HEK293 (cell line): ENCODE results near the gene NCOA3.
A peak's percentile ranks its signal among the peaks of the same experiment; 100 is the strongest.
"Not testable (repeated sequence)": the region's sequence is repeated elsewhere in the genome, so short reads cannot be mapped to it uniquely, and the experiment has no call there.

Experiments
- CTCF ChIA-PET: fragments of 350-600 bp; formaldehyde crosslinking; extraction: SDS; loops from one replicate; lab custom pipeline; 2021; ENCODE audit warnings: antibody characterized with exemption; lab: Yijun Ruan, JAX
- POLR2A ChIA-PET: fragments of 300-600 bp; formaldehyde crosslinking; extraction: SDS; loops from one replicate; lab custom pipeline; 2020; ENCODE audit warnings: antibody characterized with exemption, inconsistent platforms; lab: Yijun Ruan, JAX
- H3K27ac ChIP-seq: fragments of 200-500 bp; sonication (Bioruptor generic); 2 replicates; pipeline ENCODE4 v1.5.1; 2014; ENCODE audit warnings: low read depth, low read length, control low read depth, inconsistent platforms; ENCODE audit errors: extremely low read depth
- H3K36me3 ChIP-seq, 2 experiments: fragments of 200-500 bp in 1 of 2; sonication (Bioruptor generic) in 1 of 2; 1 replicate in 1 of 2; 2 replicates in 1 of 2; pipeline ENCODE4 v1.5.1; 2014 to 2017; ENCODE audit warnings: inconsistent platforms in 2 of 2, low read length in 2 of 2; ENCODE audit not compliant: control insufficient read depth in 2 of 2, insufficient read depth in 1 of 2
- H3K4me1 ChIP-seq: fragments of 200-500 bp; sonication (Bioruptor generic); 2 replicates; pipeline ENCODE4 v1.5.1; 2014; ENCODE audit warnings: mild to moderate bottlenecking, low read length, inconsistent platforms; ENCODE audit not compliant: control insufficient read depth, insufficient read depth
- H3K4me3 ChIP-seq: 2 replicates; pipeline ENCODE4 v1.5.1; 2011; ENCODE audit warnings: low read depth, mild to moderate bottlenecking, control low read depth, low read length, moderate library complexity
- H3K9me3 ChIP-seq: fragments of 200-500 bp; sonication (Bioruptor generic); 2 replicates; pipeline ENCODE4 v1.5.1; 2014; ENCODE audit warnings: low read depth, low read length, inconsistent platforms; ENCODE audit not compliant: control insufficient read depth, insufficient read depth
- IKZF3 ChIP-seq: fragments of 450-650 bp; IDR thresholded peaks from 2 replicates; pipeline ENCODE4 v1.5.0; 2018; ENCODE audit warnings: missing biosample characterization, mild to moderate bottlenecking, missing genetic modification characterization, moderate library complexity
- KLF8 ChIP-seq: fragments of 450-650 bp; formaldehyde crosslinking; IDR thresholded peaks from 2 replicates; pipeline ENCODE4 v1.5.1; 2016; ENCODE audit warnings: missing biosample characterization, missing genetic modification characterization
- PRDM4 ChIP-seq: fragments of 450-650 bp; formaldehyde crosslinking; IDR thresholded peaks from 2 replicates; pipeline ENCODE4 v1.5.1; 2017; ENCODE audit warnings: missing biosample characterization, missing genetic modification characterization
- SP2 ChIP-seq: fragments of 450-650 bp; formaldehyde crosslinking; IDR thresholded peaks from 2 replicates; pipeline ENCODE4 v1.5.1; 2016; ENCODE audit warnings: missing biosample characterization, missing genetic modification characterization
- ZBTB21 ChIP-seq: fragments of 450-650 bp; formaldehyde crosslinking; IDR thresholded peaks from 2 replicates; pipeline ENCODE4 v1.5.1; 2017; ENCODE audit warnings: missing biosample characterization, missing genetic modification characterization
- ZNF292 ChIP-seq: fragments of 450-650 bp; formaldehyde crosslinking; IDR thresholded peaks from 2 replicates; pipeline ENCODE4 v1.5.1; 2016; ENCODE audit warnings: low read depth, missing biosample characterization, missing genetic modification characterization, borderline replicate concordance
- ZNF335 ChIP-seq: fragments of 450-650 bp; formaldehyde crosslinking; conservative IDR thresholded peaks from 2 replicates; pipeline ENCODE4 v1.5.1; 2016; ENCODE audit warnings: missing biosample characterization, missing genetic modification characterization
- ZNF404 ChIP-seq: fragments of 450-650 bp; formaldehyde crosslinking; IDR thresholded peaks from 2 replicates; pipeline ENCODE4 v1.5.1; 2017; ENCODE audit warnings: missing biosample characterization, missing genetic modification characterization
- ZNF571 ChIP-seq: fragments of 450-650 bp; formaldehyde crosslinking; IDR thresholded peaks from 2 replicates; pipeline ENCODE4 v1.5.0; 2017; ENCODE audit warnings: missing biosample characterization, missing genetic modification characterization
- TF ChIP-seq, protein P1 (sequence below): fragments of 450-650 bp; formaldehyde crosslinking; IDR thresholded peaks from 2 replicates; pipeline ENCODE4 v1.5.1; 2016; ENCODE audit warnings: missing biosample characterization, missing genetic modification characterization
- TF ChIP-seq, protein P2 (sequence below): fragments of 450-650 bp; formaldehyde crosslinking; IDR thresholded peaks from 2 replicates; pipeline ENCODE4 v1.5.1; 2016; ENCODE audit warnings: missing biosample characterization, missing genetic modification characterization
- TF ChIP-seq, protein P3 (sequence below): fragments of 450-650 bp; formaldehyde crosslinking; IDR thresholded peaks from 2 replicates; pipeline ENCODE4 v1.5.1; 2017; ENCODE audit warnings: missing biosample characterization, mild to moderate bottlenecking, missing genetic modification characterization, moderate library complexity

The NCOA3 gene

DNA sequence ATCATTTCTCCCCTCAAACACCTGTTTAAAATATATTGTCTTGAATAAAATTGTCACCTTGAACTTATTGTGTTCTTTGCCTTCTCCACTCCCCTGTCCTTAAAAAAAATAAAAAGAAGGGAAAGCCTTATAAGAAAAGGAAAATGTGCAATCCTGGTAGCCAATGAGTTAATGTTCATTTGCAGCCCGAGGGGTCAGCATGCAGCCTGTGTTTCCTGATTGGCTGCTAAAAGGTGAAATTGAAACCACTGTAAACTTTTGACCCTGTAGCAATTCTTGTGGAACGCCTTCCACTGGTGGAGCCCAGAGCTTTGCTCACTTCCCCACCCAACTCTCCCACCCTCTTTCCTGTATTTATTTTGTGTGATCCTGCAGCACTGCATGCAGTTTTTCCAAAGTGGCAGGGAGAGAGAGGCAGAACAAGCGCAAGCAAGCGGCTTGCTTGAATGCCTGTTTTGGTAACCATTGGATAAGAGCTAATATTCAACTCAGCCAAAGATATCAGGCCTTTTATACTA lies 74.9 kb downstream of the NCOA3 start (continued):
- TF ChIP-seq SP2 (peak; percentile 69), ZNF292 (tag by site-specific recombination) (no peak), PRDM4 (peak; percentile 83), ZNF335 (tag by site-specific recombination) (peak; percentile 76), IKZF3 (tag by site-specific recombination) (peak; percentile 7; the same call in 1 of the 2 replicates), KLF8 (tag by site-specific recombination) (no peak)
- TF ChIP-seq, protein P1, sequence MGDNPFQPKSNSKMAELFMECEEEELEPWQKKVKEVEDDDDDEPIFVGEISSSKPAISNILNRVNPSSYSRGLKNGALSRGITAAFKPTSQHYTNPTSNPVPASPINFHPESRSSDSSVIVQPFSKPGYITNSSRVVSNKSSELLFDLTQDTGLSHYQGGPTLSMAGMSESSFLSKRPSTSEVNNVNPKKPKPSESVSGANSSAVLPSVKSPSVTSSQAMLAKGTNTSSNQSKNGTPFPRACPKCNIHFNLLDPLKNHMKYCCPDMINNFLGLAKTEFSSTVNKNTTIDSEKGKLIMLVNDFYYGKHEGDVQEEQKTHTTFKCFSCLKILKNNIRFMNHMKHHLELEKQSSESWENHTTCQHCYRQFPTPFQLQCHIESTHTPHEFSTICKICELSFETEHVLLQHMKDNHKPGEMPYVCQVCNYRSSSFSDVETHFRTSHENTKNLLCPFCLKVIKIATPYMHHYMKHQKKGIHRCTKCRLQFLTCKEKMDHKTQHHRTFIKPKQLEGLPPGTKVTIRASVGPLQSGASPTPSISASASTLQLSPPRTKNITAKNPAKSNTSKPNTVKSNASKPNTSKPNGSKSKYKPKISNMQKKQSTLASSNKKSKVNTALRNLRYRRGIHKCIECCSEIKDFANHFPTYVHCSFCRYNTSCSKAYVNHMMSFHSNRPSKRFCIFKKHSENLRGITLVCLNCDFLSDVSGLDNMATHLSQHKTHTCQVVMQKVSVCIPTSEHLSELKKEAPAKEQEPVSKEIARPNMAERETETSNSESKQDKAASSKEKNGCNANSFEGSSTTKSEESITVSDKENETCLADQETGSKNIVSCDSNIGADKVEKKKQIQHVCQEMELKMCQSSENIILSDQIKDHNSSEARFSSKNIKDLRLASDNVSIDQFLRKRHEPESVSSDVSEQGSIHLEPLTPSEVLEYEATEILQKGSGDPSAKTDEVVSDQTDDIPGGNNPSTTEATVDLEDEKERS (tag by site-specific recombination): no peak
- TF ChIP-seq, protein P2, sequence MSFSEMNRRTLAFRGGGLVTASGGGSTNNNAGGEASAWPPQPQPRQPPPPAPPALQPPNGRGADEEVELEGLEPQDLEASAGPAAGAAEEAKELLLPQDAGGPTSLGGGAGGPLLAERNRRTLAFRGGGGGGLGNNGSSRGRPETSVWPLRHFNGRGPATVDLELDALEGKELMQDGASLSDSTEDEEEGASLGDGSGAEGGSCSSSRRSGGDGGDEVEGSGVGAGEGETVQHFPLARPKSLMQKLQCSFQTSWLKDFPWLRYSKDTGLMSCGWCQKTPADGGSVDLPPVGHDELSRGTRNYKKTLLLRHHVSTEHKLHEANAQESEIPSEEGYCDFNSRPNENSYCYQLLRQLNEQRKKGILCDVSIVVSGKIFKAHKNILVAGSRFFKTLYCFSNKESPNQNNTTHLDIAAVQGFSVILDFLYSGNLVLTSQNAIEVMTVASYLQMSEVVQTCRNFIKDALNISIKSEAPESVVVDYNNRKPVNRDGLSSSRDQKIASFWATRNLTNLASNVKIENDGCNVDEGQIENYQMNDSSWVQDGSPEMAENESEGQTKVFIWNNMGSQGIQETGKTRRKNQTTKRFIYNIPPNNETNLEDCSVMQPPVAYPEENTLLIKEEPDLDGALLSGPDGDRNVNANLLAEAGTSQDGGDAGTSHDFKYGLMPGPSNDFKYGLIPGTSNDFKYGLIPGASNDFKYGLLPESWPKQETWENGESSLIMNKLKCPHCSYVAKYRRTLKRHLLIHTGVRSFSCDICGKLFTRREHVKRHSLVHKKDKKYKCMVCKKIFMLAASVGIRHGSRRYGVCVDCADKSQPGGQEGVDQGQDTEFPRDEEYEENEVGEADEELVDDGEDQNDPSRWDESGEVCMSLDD (tag by site-specific recombination): no peak
- TF ChIP-seq, protein P3, sequence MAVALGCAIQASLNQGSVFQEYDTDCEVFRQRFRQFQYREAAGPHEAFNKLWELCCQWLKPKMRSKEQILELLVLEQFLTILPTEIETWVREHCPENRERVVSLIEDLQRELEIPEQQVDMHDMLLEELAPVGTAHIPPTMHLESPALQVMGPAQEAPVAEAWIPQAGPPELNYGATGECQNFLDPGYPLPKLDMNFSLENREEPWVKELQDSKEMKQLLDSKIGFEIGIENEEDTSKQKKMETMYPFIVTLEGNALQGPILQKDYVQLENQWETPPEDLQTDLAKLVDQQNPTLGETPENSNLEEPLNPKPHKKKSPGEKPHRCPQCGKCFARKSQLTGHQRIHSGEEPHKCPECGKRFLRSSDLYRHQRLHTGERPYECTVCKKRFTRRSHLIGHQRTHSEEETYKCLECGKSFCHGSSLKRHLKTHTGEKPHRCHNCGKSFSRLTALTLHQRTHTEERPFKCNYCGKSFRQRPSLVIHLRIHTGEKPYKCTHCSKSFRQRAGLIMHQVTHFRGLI: no peak

GRCh38 chr20:47577314-47577713 lies 75.6 kb downstream of the NCOA3 start:
- ChIA-PET POLR2A (interaction anchor here (0.8 kb wide), 1 partner anchor 186 kb away, joined by 3 read pairs; no protein-coding TSS in a partner anchor), CTCF (interaction anchor here (0.8 kb wide), 1 partner anchor 14 kb away, joined by 4 read pairs; no protein-coding TSS in a partner anchor)
- H3K9me3 ChIP-seq: no peaks in the 10 kb centered on the region
- peaks cover 20% of the 10 kb centered on the region for H3K4me1 ChIP-seq
- H3K36me3 ChIP-seq: no peaks in the 10 kb centered on the region
- no peak for TF ChIP-seq KLF8 (tag by site-specific recombination)
- H3K4me3 ChIP-seq: no peak overlapping the region
- no peak overlapping the region for H3K27ac ChIP-seq

- POLR2A ChIA-PET: no interaction called here
- TF ChIP-seq ZNF571 (tag by site-specific recombination): no peak
- TF ChIP-seq ZBTB21 (tag by site-specific recombination): no peak
- no peak for TF ChIP-seq ZNF404
- TF ChIP-seq, all 188 proteins: peak for 0
Observed at GRCh38 chr20:47578543-47578942, 76.9 kb downstream of the NCOA3 start.

GRCh38 chr20:47580686-47581085 lies 79.0 kb downstream of the NCOA3 start:
- H3K4me1 ChIP-seq: peaks cover 13% of the 10 kb centered on the region
- H3K9me3 ChIP-seq, CTCF ChIA-PET, POLR2A ChIA-PET, H3K27ac ChIP-seq, H3K36me3 ChIP-seq, H3K4me3 ChIP-seq: not testable (repeated sequence)

More at GRCh38 chr20:47578543-47578942, 76.9 kb downstream of the NCOA3 start:
- Histone ChIP-seq H3K4me1 (peaks cover 20% of the 10 kb centered on the region), H3K27ac (no peak overlapping the region), H3K4me3 (no peak overlapping the region), H3K9me3 (no peaks in the 10 kb centered on the region), H3K36me3 (no peaks in the 10 kb centered on the region)
- CTCF ChIA-PET: no interaction called here
